Stimulated activated CD4-positive, alpha-beta T cell treated with anti-CD3 and anti-CD28 coated beads, Interleukin-12 subunit alpha, Interleukin-12 subunit beta, amount 100 ng/mL, for 48 hours (primary cell): ENCODE results near the gene SLC7A14.

ENCODE experiments used
- DNase-seq, 3 donors: peaks; one replicate each; pipeline ENCODE4 v3.0.0-alpha.2; 2020; ENCODE audit warnings: low read depth in 2 of 3, low spot score in 1 of 3

Gene SLC7A14

DNA sequence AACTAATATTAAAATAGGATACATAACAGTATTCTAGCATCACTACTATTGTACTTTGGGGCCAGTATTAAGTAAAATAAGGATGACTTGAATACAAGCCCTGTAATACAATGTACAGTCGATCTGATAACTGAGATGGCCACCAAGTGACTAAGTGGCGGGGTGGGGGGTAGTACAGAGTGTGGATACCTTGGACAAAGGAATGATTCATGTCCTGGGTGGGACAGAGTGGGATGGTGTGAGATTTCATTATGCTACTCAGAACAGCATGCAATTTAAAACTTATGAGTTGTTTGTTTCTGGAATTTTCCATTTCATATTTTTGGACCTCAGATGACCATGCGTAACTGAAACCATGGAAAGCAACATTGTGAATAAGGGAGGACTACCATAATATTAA lies 46.0 kb downstream of the SLC7A14 start:
- DNase-seq = no peak

DNA sequence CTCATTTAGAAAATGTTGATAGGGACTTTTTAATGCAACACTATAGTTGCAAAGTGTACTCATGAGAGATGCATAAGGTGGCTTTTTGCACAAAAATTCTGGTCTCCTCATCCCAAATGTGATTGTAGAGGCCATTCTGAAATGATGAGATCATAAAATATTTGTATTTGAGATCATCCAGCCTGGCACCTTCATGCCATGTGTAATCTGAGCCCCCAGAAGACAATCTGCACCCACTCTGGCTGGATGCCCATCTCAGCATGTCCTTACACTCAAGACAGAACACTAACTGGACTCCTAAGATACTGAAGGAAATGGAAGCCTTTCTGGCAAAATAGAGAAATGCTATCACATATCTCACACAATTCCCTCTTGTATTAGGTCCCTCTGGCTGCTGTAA lies 49.2 kb downstream of the SLC7A14 start:
- DNase-seq = no peak

DNA sequence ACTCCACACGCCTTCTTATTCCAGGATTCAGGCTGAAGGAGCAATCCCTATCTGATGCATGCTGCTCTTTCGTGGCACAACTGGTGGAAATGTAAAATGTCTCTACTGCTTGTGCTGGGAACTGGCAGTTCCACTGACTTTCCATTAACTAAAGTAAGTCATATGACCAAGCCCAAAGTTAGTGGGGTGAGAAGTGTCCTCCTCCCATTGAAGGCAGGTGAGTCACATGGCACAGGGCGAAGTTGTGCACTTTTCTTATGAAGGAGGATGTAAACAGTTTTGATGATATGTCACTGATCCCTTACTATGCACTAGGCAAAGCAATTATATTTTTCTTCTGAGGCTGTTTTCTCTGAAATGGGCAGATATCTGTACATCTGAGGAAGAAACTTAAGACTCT lies 51.6 kb downstream of the SLC7A14 start:
- DNase-seq = no peak

DNA sequence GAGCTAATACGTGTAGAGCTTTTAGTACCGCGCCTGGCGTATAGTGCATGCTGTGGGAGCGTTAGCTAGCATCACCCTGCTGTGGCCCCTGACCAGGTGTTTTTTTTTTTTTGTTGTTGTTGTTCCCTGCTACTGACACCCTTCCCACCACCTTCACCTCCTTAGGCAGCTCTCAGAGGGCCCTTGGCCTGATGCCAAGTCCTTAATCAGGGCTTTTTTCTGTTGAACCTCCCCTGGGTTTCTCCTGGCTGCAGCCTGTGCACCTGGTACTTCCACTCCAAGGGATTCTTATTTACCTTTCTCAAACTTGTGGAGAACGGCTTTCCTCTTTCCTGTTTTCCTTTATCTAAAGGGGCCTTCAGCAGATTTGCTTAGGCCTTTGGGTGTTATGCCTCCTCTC lies 53.3 kb downstream of the SLC7A14 start:
- DNase-seq = no peak

DNA sequence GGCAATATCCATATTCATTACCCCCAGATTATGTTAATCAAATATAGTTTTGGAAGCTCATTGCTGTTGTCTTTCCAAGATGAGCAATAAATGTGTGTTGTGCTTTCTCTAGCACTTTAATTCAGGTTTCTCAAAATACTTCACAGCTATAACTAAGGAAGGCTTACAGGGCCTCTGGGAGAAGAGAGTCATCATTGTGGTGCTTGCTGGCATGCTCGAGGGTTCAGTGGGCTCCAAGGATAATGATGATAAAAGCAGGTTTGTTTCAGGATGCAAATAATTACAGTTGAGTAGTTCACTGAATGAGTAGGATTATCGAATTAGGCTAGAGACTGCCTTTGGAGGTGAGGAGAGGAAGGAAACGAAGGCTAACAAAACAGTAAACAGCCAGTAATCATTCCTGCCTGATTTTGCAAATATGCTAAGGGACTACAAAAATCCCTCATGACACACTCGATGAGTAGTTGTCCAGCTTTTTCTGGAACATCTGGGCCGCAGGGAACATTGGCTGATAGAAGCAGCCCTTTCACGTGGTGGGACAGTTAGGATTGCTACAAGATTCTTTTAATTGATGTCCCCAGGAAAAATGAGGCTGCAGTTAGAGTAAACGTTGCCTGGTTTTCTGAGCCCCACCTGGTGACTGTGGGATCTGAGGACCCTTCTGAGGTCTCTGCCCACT lies 54.1 kb downstream of the SLC7A14 start:
- no peak for DNase-seq

DNA sequence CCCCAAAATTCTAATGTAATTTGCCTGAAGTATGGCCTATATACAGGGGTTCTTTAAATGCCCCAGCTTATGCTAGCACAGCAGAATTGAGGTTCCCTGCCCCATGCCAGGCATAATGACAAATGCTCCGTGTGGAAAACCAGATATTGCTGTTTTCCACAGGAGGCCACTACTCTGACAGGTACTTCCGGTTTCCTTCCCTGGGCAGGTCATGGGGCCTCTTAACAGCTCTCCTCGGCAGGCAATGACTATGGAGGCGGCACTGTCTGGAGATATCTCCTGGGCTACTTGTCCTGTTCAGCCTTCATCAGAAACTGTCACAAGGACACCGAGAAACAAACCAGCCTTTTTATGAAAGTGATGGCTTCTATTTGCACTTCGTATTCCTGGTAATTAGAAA lies 54.8 kb downstream of the SLC7A14 start:
- no peak for DNase-seq

DNA sequence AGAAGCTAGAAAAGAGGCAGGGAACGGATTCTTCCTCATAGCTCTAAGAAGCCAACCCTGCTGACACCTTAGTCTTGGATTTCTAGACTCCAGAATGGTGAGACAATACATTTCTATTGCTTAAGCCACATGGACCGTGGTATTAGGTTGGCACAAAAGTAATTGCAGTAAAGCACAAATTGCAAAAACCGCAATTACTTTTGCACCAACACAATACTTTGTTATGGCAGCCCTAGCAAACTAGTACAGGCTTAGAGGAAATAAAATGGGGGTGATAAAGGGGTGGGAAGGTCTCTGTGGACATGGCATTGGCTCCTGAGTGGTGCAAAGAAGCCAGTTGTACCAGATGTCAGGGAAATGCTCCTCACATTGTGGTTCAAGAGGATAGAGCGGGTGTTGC lies 56.0 kb downstream of the SLC7A14 start:
- no peak for DNase-seq

DNA sequence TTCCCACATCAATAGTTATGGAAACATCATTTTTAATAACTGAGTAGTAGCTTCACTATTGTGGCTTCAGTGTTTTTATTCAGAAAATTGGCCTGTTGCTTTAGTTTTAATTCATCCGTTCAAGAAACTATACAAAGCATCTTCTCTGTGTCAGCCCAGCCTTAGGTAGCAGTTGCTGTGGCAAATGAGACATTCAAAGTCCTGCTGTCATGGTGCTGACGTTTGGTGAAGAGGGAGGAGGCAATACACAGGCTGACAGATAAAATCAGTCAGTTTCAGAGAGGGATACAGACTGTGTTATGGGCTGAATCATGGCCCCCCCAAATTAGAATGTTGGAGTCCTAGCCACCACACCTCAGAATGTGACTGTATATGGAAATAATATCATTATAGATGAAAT lies 56.5 kb downstream of the SLC7A14 start:
- DNase-seq = no peak

DNA sequence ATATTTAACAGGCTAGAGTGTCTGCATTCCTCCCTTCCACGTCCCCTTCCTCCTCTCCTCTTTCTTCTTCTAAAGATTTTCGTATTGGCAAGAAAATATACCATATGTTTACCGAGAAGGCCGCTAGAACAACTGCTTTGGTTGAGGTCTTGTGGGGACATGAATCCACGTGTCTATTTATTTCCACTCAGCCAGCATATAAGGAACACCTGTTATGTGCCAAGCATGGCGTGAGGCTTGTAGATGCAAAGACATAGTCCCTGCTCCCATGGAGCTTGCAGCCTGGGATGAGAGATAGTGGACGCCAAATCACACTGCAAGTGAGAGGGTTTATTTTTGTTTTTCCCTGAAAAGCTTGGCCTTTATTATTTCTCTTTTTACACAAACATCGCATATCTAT lies 57.1 kb downstream of the SLC7A14 start:
- no peak for DNase-seq

DNA sequence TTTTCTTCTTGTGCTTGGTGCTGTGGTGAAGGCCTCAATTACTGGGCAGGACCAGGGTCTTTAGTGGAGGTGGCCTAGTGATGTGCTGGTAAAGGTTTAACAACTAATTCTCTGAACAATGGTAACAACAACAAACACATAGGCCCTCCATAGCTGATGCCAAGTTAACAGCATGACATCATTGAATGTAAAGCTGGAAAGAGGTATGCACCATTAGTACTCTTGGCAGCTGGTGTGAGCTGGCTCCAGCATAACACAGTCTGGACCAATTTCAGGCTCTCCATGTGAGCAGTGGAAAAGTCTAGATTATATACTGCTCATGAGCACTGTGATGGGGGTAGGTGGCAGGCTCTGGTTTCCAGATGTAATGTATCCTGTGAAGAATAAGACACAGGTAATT lies 61.8 kb downstream of the SLC7A14 start:
- no peak for DNase-seq

DNA sequence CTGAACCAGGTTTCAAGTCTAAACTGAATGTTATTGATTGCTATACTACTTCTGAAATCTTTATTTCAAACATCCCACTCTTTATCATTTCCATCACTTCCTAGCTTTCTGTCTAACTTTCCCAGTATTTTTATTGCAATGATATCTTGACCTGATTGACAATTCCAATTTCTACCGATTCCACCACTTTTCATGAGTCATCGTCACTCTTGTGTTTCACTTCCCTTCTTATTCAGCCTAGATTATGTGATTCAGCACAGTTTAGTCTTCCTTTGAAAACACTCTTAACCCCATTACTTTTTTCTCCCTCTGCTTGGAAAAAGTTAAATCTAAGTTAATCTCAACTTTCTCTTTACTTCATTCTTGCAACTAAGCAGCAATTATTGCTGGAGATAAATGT lies 62.6 kb downstream of the SLC7A14 start:
- no peak for DNase-seq

DNA sequence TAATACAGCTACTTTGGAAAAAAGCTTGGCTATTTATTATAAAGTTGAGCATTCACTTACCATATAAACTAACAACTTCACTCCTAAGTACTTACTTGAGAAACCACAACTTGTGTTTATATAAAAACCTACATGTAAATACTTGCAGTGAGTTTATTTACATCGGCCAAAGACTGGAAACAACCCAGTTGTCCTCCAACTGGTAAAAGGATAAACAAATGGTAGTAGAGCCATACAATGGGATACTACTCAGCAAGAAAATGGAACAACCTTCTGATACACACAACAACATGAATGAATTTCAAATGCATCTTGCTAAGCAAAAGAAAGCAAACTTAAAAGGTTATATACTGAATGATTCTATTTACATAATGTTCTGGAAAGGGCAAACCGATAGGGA lies 63.7 kb downstream of the SLC7A14 start:
- DNase-seq = no peak

DNA sequence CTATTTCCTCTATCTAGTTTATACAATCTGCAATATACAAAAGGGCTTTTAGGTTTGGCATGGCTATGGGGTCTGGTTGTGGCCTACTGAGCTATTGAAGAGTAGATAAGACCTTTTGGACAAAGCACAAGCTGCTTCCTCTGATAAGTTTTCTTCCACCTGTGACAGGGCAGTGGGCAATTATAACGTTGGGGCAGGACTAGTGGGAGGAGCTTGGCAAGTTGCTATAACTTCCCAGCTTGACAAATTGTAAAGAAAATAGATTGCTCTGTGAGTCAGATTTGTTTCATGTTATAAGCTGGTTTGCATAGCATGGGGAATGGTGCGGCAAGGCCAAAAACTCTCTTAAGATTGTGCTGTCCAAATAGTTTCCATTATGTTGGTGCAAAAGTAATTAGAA lies 64.9 kb downstream of the SLC7A14 start:
- no peak for DNase-seq

DNA sequence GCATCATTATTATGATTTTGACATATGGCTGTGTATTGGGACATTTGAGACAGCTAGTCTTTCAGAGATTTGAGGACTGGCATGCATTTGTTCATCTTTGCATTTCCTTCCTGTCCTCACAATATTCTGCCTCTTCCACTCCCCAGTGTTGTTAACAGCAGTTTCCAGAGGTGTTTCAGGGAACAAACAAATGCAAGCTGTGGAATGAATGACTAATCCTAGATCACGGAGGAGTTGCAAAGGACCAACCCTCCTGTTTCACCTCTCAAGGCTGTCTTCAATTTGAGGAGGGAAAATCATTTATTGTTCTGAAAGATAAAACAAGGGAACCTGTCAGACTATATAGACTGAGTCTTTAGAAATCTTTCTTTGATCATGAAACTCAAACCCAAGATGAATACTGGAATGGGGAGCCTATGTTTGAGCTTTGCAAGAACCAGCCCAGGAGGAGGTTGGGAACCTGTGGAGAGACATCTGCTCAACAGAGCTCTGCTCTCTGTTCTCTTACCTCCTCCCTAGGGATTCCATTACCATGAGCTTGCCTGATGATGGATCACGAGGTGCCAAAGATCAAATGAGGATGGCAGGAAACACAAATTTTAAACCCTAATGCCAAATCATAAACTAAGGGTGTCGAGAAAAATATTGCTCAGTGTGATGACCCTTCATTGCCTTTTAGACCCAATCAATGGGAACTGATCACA lies 68.5 kb downstream of the SLC7A14 start:
- no peak for DNase-seq

DNA sequence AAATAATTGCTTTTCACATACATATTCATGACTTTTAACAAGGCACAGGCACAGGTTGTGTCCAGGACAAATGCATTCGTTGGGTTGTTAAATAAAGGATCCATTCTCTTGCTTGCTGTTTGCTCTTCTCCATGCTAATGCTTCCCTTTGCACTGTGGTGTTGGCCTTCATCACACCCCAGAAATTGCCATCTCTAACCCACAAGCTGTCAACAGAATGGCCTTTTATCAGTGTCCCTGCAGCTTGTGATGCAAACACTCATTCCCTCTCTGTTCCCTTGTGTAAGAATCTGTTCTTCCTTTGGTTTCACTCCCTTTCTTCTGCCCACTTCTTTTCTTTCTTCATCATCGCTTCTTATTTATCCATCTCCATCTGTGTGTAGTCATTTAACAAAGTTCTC lies 72.2 kb downstream of the SLC7A14 start:
- no peak for DNase-seq

DNA sequence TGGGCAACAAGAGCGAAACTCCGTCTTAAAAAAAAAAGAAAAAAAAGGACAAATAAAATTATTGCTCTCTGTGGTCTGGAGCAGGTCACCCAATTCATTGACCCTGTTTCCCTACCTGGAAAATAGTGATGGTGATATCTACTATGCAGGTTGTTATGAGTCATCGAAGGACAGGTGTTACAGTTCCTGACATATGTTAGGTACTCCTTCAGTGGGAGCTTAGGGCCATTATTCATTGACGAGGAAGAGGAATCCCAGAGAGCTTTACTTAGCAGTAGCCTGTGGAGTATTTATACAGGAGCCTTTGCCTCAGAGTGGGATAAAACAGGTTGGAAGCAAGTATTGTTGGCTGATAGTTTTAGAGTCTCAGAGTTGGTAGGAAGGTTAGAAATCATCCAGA lies 74.5 kb downstream of the SLC7A14 start:
- no peak for DNase-seq

DNA sequence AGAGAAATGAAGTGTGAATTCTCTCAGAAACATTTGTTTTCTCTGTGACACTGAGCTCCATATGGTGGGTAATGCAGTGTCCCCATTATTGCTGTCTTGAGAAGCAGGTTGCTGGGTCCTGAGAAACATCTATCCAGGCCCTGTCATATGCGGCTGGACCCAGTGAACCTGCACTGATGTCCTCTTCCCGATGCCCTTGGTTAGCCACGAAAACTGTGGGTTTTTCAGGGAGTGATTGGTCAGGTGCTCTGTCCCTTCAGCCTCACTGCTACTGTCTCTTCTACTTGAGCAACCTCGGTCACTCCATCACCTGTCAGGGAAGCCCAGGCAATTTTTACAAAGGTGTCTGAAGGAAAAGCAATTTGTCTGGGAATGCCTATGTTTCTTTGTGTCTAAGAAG lies 77.0 kb downstream of the SLC7A14 start:
- DNase-seq = no peak

DNA sequence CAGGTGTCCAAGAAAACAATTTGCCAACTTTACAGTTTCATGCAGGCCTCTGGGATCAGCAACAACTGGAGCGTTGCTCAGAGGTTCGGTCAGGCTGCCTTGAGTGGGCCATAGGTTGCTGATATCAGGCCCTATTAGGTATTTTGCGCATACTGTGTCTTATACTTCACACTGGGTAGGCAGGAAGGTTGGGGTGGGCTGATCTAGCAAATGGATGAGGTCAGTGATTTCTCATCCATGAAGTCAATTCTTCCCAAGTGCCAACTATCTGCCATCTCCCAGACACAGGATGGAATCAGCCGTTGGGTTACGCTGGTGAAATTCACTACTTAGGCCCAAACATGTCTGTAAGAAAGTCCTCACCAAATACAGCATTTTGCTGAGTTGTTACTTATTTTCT lies 77.6 kb downstream of the SLC7A14 start:
- no peak for DNase-seq

DNA sequence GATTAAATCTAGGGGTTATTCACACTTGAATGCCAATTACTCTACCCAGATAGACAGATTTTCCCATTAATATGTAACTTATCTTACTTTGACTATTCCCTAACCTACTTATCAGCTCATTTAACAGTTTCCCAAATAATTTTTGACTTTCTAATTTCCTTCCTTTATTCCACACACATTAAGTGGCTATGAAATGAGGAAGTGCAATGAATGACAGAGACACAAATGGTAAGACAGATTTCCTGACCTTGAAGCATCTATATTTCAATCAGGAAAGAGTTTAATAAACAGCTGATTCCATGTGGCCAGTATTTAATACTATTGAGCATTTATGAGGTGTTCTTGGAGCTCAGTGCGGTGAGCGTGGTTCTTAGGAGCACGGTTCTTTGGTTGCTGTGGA lies 78.8 kb downstream of the SLC7A14 start:
- no peak for DNase-seq

DNA sequence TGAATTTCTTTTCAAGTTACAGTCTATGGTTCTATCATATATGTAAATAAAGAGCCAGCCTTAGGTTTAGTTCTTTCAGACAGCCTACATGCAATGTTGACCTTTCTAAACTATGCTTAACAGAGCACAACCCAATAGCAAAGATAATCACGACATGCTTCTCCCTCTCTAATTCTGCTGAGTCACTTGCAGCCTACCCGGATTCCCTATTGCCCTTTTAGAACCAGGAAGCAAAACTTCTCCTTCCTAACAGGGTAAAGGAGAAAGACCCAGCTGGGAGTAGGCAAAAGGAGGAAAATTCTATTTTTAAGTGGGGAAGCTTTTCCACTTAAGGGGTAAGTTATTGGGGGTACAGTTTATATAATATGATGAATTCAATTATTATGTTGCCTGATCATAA lies 79.3 kb downstream of the SLC7A14 start:
- DNase-seq = no peak

DNA sequence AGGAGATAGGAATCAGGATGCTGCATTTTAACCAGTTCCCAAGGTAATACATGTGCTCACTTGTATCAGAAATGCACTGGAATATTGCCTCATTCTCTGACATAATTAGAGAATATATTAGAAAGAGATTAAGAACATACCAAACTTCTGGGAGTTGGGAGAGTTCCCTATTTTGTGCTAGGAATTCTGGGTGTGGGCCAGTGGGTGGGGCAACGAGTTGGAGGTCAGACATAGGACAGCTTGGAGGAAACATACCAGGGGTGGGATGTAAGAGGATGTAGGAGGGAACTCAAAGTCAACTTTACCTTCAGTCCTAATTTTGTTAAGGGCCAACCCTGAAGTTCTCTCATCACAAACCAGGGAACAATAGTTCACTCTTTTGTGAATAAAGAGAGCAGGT lies 83.6 kb downstream of the SLC7A14 start:
- no peak for DNase-seq

DNA sequence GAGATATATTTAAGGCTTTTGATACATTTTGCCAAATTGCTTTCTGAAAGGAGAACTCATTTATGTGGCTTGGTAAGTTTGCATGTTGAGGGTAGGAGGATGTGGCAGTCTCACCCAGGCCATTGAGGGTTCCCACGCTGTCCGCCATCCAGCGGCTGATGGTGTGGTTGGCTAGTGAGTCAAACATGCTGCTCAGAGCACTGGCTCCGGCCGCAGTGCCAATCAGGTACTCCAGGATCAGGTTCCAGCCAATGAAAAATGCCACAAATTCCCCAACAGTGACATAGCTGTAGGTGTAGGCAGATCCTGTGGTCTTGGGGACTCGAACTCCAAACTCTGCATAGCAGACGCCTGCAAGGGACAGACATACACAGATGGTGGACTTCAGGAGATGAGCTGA lies 84.9 kb downstream of the SLC7A14 start:
- no peak for DNase-seq

DNA sequence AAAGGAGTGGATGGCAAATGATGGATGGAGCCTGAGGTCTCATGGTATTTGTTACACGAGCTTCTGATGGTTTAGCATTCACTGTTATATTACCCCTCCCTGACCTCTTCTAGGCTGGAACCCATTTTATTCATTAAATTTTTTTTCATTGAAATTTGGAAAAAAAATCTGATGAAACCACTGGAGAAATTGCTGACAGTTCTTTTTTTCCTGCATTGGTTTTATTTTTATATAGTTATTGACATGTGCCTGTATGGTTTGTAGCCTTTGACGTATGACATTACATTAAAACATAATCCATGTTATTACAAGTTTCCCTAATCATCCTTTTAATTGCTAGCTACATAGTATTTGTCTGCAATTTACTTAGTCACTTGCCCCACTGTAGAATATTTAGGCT lies 85.4 kb downstream of the SLC7A14 start:
- no peak for DNase-seq
